ENCODE measurements around the gene ACTMAP. TPM values are rescaled to one million over a fixed set of nuclear protein-coding genes. Genes with fewer than 3 reads are reported as not detected.

Gene ACTMAP
- total RNA-seq, 1 experiment from 2014 or later: 16.8 TPM

- ChIA-PET POLR2A (no interaction called here), RAD21 (ENCODE audit: low non-redundant PET in 1 of 2, low total read pairs in 2 of 2, uncharacterized antibody in 2 of 2, unreplicated experiment in 2 of 2) (no interaction called here), CTCF (no interaction called here)
- H3K36me3 ChIP-seq (ENCODE audit: control insufficient read depth in 1 of 2, insufficient read depth in 2 of 2, low read length in 2 of 2): peaks cover 18 to 24% of the 10 kb centered on the region in 2 experiments
- no peaks in the 10 kb centered on the region for H3K79me2 ChIP-seq (ENCODE audit: insufficient read depth, low read length)
- no peak overlapping the region for H3K9ac ChIP-seq (ENCODE audit: low read length)
- ATAC-seq: no peak
- intact Hi-C loops (cut with micrococcal nuclease): no loop called here
- no peak overlapping the region for H3K4me3 ChIP-seq (replicated peaks in 1 of 2; ENCODE audit: low read depth in 1 of 2, low read length in 2 of 2)
- no peaks in the 10 kb centered on the region for H3K4me1 ChIP-seq (ENCODE audit: control insufficient read depth in 1 of 2, insufficient read depth in 2 of 2, low read length in 2 of 2)
- H3K27ac ChIP-seq (ENCODE audit: low read depth, low read length): no peak overlapping the region
- no peaks in the 10 kb centered on the region for H3K9me2 ChIP-seq (ENCODE audit: insufficient read depth)
- H3K4me2 ChIP-seq (ENCODE audit: low read length): no peak overlapping the region
- no peak overlapping the region for H2AFZ ChIP-seq (ENCODE audit: low read depth, low read length, poor library complexity, severe bottlenecking)
- DNase-seq (ENCODE audit: low read depth, low spot score): no peak
- no peaks in the 10 kb centered on the region for H3K27me3 ChIP-seq (ENCODE audit: insufficient read depth, low read length)
- no peaks in the 10 kb centered on the region for H3K9me3 ChIP-seq (ENCODE audit: control insufficient read depth in 1 of 2, insufficient read depth in 1 of 2, low read depth in 1 of 2, low read length in 2 of 2)
- TF ChIP-seq ELF1 (IDR thresholded peaks at IDR 0.05; ENCODE audit: borderline replicate concordance, low read depth): no peak
- no peak for TF ChIP-seq FOSL1 (IDR thresholded peaks at IDR 0.05; ENCODE audit: low read depth)
- TF ChIP-seq RAD21 (IDR thresholded peaks at IDR 0.05; ENCODE audit: low read depth): no peak
- TF ChIP-seq ZBTB33 (IDR thresholded peaks at IDR 0.05; ENCODE audit: extremely low read depth, insufficient replicate concordance, low read length): no peak
- TF ChIP-seq JUND (IDR thresholded peaks at IDR 0.05): no peak
- TF ChIP-seq SIN3A (IDR thresholded peaks at IDR 0.05; ENCODE audit: low read depth): no peak
- TF ChIP-seq MAX (IDR thresholded peaks at IDR 0.05): no peak
- no peak for TF ChIP-seq EZH2 (IDR thresholded peaks at IDR 0.05)
- no peak for TF ChIP-seq ZNF274 (IDR thresholded peaks at IDR 0.05; ENCODE audit: low read depth, low read length)
- no peak for TF ChIP-seq SRF (IDR thresholded peaks at IDR 0.05; ENCODE audit: low read depth)
- no peak for TF ChIP-seq ZFX (IDR thresholded peaks at IDR 0.05)
- TF ChIP-seq POLR2AphosphoS5 (IDR thresholded peaks at IDR 0.05; ENCODE audit: low read depth, low read length): no peak
- TF ChIP-seq EZH2phosphoT487 (IDR thresholded peaks at IDR 0.05; ENCODE audit: borderline replicate concordance): no peak
- no TSS peak for BruUV-seq (replicated peaks)
- no peaks in the 10 kb centered on the region for H4K20me1 ChIP-seq (ENCODE audit: insufficient read depth)
Observed at GRCh38 chr19:40704491-40705361, 45.6 kb downstream of the ACTMAP start.
